ENCODE measurements around the gene STRBP. TPM values are rescaled to one million over a fixed set of nuclear protein-coding genes. Genes with fewer than 3 reads are reported as not detected.
"Not testable (repeated sequence)": the region's sequence is repeated elsewhere in the genome, so short reads cannot be mapped to it uniquely, and the experiment has no call there.

STRBP gene
- total and polyA plus RNA-seq, 9 of the 15 experiments (the other 6 are each of a cell fraction or from before 2014, with no cell fraction given): 27.7 to 84.0 (median 70.2) TPM

DNA sequence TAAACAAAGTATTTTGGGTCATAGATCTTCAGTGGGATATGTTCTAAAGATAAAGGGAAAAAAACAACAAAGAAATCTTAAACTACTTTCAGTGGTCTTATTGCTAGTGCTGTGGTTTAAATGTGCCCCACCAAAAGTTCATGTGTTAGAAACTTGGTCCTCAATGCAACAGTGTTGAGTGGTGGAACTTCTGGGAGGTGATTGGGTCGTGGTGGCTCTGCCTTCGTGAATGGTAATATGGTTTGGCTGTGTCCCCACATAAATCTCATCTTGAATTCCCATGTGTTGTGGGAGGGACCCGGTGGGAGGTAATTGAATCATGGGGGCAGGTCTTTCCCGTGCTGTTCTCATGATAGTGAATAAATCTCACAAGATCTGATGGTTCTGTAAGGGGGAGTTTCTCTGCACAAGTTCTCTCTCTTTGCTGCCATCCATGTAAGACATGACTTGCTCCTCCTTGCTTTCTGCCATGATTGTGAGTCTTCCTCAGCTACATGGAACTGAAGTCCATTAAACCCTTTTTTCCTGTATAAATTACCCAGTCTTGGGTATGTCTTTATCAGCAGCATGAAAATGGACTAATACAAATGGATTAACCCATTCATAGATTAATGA lies 10.6 kb upstream of the STRBP start:
- not testable (repeated sequence) for FAIRE-seq

DNA sequence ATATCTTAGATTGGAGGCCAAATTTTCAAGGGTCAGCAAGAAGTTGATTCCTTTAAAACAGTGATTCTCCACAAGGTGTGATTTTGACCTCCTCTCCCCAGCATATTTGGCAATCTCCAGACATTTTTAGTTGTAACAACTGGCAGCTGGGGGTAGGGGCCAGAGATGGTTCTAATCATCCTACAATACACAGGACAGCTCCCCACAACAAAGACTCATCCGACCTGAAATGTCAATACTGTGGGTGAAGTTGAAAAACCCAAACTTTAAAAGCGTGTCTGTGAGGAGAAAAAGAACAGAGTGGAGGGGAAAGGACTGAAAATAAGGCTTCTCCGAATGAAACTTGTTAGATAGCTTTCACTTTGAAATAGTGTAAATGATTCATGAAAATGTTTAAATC lies 10.0 kb upstream of the STRBP start:
- DNase-seq (ENCODE audit: extremely low read depth in 1 of 4, low spot score in 3 of 4) (no peak), FAIRE-seq (no peak), ATAC-seq (no peak)
- H3K4me2 ChIP-seq (ENCODE audit: insufficient read depth, low read length): no peak overlapping the region
- H3K9ac ChIP-seq (ENCODE audit: insufficient read depth in 1 of 2, low read depth in 2 of 2, low read length in 2 of 2): no peak overlapping the region
- H3K4me1 ChIP-seq (replicated peaks in 1 of 2; ENCODE audit: control insufficient read depth in 2 of 2, insufficient read depth in 2 of 2, low read length in 2 of 2): peaks cover 3 to 14% of the 10 kb centered on the region in 2 experiments; a peak in 3 of 5 replicates
- H3K36me3 ChIP-seq (ENCODE audit: control insufficient read depth, insufficient read depth, low read length): no peaks in the 10 kb centered on the region
- no TSS peak for BruUV-seq (replicated peaks)
- H3K79me2 ChIP-seq (ENCODE audit: control insufficient read depth, insufficient read depth, low read length): no peaks in the 10 kb centered on the region
- no peaks in the 10 kb centered on the region for H3K9me1 ChIP-seq (ENCODE audit: control insufficient read depth, insufficient read depth, low read length)
- 38% methylated on average over 3 of the region's 3 CpGs for WGBS (ENCODE audit: insufficient coverage, low coverage, missing lambda C conversion rate)
- ChIA-PET POLR2A (no interaction called here), CTCF (ENCODE audit: low intra/inter-chr PET ratio) (no interaction called here)
- no peak overlapping the region for H3K4me3 ChIP-seq
- no peak overlapping the region for H2AFZ ChIP-seq (ENCODE audit: low read depth, low read length)
- no peaks in the 10 kb centered on the region for H4K20me1 ChIP-seq (replicated peaks; ENCODE audit: control insufficient read depth, insufficient read depth, low read length)
- in situ Hi-C loops (cut with MboI) (no loop called here), intact Hi-C loops (cut with micrococcal nuclease) (no loop called here)
- H3K27ac ChIP-seq (ENCODE audit: extremely low read depth, low read depth, low read length): no peak overlapping the region
- peaks cover 3% of the 10 kb centered on the region; the same call in 1 of the 2 replicates for H3K9me3 ChIP-seq (replicated peaks; ENCODE audit: control insufficient read depth, insufficient read depth, low read depth, low read length)
- H3K27me3 ChIP-seq (ENCODE audit: control insufficient read depth in 2 of 2, insufficient read depth in 2 of 2, low read length in 2 of 2): no peaks in the 10 kb centered on the region
- TF ChIP-seq RCOR1 (IDR thresholded peaks at IDR 0.05; ENCODE audit: borderline replicate concordance in 1 of 2, low read depth in 2 of 2, low read length in 2 of 2) (no peak), SNRNP70 (optimal IDR thresholded peaks at IDR 0.05; ENCODE audit: low read depth, low read length) (no peak), HDAC3 (IDR thresholded peaks at IDR 0.05; ENCODE audit: borderline replicate concordance, partially characterized antibody) (no peak), ELF2 (CRISPR knock-in tag; IDR thresholded peaks at IDR 0.05) (no peak), NR2C1 (IDR thresholded peaks at IDR 0.05) (no peak), NR2C1 (tag; IDR thresholded peaks at IDR 0.05) (no peak), ZNF384 (IDR thresholded peaks at IDR 0.05; ENCODE audit: low read depth, low read length) (no peak), CHD1 (IDR thresholded peaks at IDR 0.05; ENCODE audit: low read length) (no peak), SMAD2 (IDR thresholded peaks at IDR 0.05; ENCODE audit: low read depth, low read length) (no peak), CTBP1 (IDR thresholded peaks at IDR 0.05; ENCODE audit: borderline replicate concordance) (no peak), ZNF253 (CRISPR knock-in tag; conservative IDR thresholded peaks at IDR 0.05) (no peak), HCFC1 (IDR thresholded peaks at IDR 0.05; ENCODE audit: low read depth, low read length) (no peak)
- TF ChIP-seq, protein P1, sequence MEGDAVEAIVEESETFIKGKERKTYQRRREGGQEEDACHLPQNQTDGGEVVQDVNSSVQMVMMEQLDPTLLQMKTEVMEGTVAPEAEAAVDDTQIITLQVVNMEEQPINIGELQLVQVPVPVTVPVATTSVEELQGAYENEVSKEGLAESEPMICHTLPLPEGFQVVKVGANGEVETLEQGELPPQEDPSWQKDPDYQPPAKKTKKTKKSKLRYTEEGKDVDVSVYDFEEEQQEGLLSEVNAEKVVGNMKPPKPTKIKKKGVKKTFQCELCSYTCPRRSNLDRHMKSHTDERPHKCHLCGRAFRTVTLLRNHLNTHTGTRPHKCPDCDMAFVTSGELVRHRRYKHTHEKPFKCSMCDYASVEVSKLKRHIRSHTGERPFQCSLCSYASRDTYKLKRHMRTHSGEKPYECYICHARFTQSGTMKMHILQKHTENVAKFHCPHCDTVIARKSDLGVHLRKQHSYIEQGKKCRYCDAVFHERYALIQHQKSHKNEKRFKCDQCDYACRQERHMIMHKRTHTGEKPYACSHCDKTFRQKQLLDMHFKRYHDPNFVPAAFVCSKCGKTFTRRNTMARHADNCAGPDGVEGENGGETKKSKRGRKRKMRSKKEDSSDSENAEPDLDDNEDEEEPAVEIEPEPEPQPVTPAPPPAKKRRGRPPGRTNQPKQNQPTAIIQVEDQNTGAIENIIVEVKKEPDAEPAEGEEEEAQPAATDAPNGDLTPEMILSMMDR (IDR thresholded peaks at IDR 0.05 in 2 of 3, conservative IDR thresholded peaks at IDR 0.05 in 1 of 3; ENCODE audit: insufficient read depth in 2 of 3, low read depth in 1 of 3, low read length in 3 of 3): no peak

More for the DNA sequence above, 10.6 kb upstream of the STRBP start:
- H4K20me1 ChIP-seq (replicated peaks; ENCODE audit: control insufficient read depth, insufficient read depth, low read length); H3K79me2 ChIP-seq (ENCODE audit: control insufficient read depth, insufficient read depth, low read length); H3K9ac ChIP-seq (ENCODE audit: insufficient read depth in 1 of 2, low read depth in 2 of 2, low read length in 2 of 2); in situ Hi-C loops (cut with MboI); DNase-seq (ENCODE audit: extremely low read depth in 1 of 4, low spot score in 3 of 4); H2AFZ ChIP-seq (ENCODE audit: low read depth, low read length); H3K9me3 ChIP-seq (replicated peaks; ENCODE audit: control insufficient read depth, insufficient read depth, low read depth, low read length); POLR2A ChIA-PET; H3K9me1 ChIP-seq (ENCODE audit: control insufficient read depth, insufficient read depth, low read length); H3K36me3 ChIP-seq (ENCODE audit: control insufficient read depth, insufficient read depth, low read length); H3K4me2 ChIP-seq (ENCODE audit: insufficient read depth, low read length); H3K4me3 ChIP-seq; ATAC-seq; intact Hi-C loops (cut with micrococcal nuclease); H3K27me3 ChIP-seq (ENCODE audit: control insufficient read depth in 2 of 2, insufficient read depth in 2 of 2, low read length in 2 of 2); BruUV-seq (replicated peaks); H3K27ac ChIP-seq (ENCODE audit: extremely low read depth, low read depth, low read length); CTCF ChIA-PET (ENCODE audit: low intra/inter-chr PET ratio): not testable (repeated sequence)
- peak; percentile 40 for TF ChIP-seq ZFP36 (IDR thresholded peaks at IDR 0.05; ENCODE audit: low read depth, low read length, partially characterized antibody)
- peak; percentile 76 for TF ChIP-seq TRIM28 (IDR thresholded peaks at IDR 0.05)
- peak in 1 of 2 experiments; percentile 88; a peak in 1 of 3 replicates for TF ChIP-seq CBX3 (IDR thresholded peaks at IDR 0.05; ENCODE audit: borderline replicate concordance in 1 of 2, low read length in 2 of 2)
- peak; percentile 42; the same call in 1 of the 2 replicates for TF ChIP-seq CBX1 (IDR thresholded peaks at IDR 0.05; ENCODE audit: low read depth)
- peak in 1 of 2 experiments; percentile 73; a peak in 1 of 4 replicates for TF ChIP-seq TRIM24 (IDR thresholded peaks at IDR 0.05)
- peak; percentile 100 for TF ChIP-seq ZNF431 (CRISPR knock-in tag; IDR thresholded peaks at IDR 0.05)
- WGBS (ENCODE audit: insufficient coverage, low coverage, missing lambda C conversion rate): 34% methylated on average over 4 of the region's 4 CpGs
- peaks cover 3 to 14% of the 10 kb centered on the region in 2 experiments; a peak in 3 of 5 replicates for H3K4me1 ChIP-seq (replicated peaks in 1 of 2; ENCODE audit: control insufficient read depth in 2 of 2, insufficient read depth in 2 of 2, low read length in 2 of 2)

Measured in K562 (cell line).